NCI-H748 (cell line): Measurements from ENCODE around the gene IRS4.

Source experiments
- DNase-seq: peaks from one replicate; lab custom pipeline; 2025; ENCODE audit not compliant: unreplicated experiment; lab: John Stamatoyannopoulos, UW

The IRS4 gene

GRCh38 chrX:108736509-108737479, at the start of gene IRS4:
Gene IRS4, minus strand, starts transcription at chrX:108736563.
- peak; percentile 77 for DNase-seq

GRCh38 chrX:108772549-108772948, 36.2 kb upstream of the IRS4 start:
- DNase-seq = no peak

DNA sequence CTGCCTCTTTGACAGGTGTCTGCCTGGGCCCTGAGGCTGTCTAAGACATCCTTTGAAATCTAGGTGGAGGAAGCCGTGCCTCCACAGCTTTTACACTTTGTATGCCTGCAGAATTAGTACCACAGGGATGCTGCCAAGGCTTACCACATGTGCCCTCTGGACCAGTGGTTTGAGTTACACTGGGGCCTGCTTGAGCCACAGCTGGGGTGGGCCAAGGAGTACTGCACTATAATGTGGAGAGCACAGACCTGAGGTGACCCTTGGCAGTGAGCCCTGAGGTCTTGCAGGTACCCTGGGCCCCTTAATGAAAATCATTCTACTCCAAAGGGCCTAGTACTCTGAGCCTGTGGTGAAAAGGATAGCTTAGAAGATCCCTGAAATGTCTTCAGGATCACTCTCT, 27.2 kb upstream of the IRS4 start:
- no peak for DNase-seq

DNA sequence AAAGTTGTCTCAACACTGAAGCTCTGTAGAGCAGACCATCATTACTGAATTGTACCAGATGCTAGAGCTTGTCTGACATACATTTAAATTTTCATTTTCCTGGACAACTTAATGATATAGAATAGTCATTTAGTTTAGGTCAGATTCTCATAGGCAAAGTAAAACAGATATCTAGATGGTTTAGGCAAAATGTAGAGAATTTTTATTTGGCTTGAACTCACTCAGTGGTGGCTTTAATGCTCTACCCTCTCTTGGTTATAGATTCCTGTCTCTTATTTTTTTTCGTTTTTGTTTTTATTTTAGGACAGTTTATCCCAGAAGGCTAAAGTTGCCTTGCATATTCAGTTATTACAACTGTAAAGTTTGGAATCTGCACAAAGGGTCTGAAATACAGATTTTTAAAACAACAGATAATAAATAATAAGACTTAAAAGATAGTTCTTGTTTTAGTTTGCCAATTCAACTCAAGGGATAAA, 4.0 kb upstream of the IRS4 start:
- DNase-seq = no peak

GRCh38 chrX:108737754-108738153, 1.4 kb upstream of the IRS4 start:
- DNase-seq = no peak

GRCh38 chrX:108735679-108736508, 469 bp downstream of the IRS4 start:
- peak; percentile 73 for DNase-seq

GRCh38 chrX:108735091-108735678, 1.2 kb downstream of the IRS4 start:
- peak; percentile 61 for DNase-seq

DNA sequence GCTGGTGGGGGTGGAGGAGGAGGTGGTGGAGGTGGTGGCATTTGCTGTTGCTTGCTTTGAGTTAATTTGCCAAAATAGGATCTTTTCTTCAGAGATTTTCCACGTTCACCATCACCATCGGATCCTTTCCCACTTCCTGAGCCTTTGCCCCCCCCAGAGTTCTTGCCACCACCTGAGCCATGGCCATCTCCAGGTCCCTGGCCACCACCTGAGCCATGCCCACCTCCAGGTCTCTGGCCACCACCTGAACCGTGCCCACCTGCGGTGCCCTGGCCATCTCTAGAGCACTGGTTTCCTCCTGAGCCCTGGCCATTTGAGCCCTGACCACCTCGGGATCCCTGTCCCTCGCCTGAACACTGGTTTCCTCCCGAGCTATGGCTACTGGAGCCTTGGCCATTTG, 1.9 kb downstream of the IRS4 start:
- no peak for DNase-seq

DNA sequence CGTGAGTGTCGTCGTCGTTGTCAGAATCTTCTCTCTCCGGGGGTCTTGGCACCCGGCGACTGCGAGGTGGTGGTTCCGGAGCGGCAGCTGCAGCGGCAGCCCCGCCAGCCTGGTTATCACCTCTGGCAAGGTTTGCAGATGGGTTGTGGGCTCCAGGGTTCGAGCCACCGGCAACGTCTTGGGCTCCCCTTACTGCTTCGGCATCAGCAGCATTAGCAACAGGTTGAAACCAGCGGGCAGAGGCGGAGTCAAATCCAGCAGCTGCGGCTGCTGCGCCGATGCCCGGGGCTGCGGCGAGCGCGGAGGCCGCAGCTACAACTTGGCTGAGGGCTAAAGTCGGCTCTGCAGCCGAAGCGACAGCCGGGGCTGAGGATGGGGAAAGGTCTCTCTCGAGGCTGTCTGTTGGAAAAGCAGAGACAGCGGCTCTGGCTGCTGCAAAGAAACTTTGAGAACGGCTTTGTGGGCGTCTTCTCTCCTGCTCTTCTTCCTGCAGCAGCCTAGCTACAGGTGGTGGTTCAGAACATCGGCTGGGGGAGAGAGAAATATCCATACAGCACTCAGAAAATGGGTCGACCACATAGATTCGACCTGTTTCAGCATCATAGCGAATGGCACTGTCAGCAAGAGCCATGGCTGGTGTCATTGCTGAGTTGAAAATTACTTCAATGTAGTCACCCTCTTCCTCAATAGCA, 3.6 kb downstream of the IRS4 start:
- DNase-seq = peak; percentile 45

GRCh38 chrX:108731153-108731552, 5.2 kb downstream of the IRS4 start:
- DNase-seq = no peak

DNA sequence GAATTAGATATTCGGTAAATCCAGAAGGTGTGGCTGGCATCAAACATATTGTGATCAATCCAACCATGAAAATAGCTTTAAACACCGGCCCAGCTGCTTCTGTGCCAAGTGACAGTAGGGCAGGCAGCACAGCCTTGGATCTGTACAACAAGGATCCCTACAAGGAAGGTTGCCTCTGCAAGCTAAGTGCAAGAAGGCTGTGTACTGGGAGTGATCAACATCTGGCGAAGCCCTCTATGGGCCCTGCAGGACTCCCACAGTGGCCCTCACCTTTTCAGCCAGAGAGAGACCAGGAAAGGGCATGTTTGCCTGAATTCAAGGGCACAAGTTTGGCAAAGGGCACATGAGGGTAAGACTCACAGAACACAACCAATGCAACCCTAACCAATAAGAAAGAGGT, 9.6 kb downstream of the IRS4 start:
- no peak for DNase-seq

- no peak for DNase-seq
Measured at GRCh38 chrX:108722561-108722960, 13.8 kb downstream of the IRS4 start.

DNA sequence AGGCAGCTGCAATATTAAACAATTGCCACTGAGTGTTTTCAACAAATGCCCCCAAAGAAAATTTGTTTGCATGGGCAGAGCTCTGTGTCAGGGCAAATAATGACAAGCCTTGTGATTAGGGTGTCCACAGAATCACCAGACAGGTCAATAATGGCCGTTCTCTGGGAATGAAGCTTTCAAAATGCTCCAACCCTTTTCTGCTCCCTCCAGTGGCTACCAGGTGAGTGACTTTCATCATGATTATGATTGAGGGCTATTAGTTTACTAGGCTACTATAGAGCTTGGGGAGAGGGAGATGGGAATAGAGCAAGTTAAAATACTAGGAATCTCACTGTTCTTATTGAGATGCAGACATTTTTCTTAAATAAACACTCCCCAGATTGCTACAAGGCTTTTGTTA, 23.5 kb downstream of the IRS4 start:
- DNase-seq = no peak

- DNase-seq = no peak
Measured at GRCh38 chrX:108704839-108705238, 31.5 kb downstream of the IRS4 start.

GRCh38 chrX:108702530-108702929, 33.8 kb downstream of the IRS4 start:
- DNase-seq = no peak

GRCh38 chrX:108701633-108702032, 34.7 kb downstream of the IRS4 start:
- no peak for DNase-seq

- peak; percentile 33 for DNase-seq
Measured at GRCh38 chrX:108699368-108699767, 37.0 kb downstream of the IRS4 start.

DNA sequence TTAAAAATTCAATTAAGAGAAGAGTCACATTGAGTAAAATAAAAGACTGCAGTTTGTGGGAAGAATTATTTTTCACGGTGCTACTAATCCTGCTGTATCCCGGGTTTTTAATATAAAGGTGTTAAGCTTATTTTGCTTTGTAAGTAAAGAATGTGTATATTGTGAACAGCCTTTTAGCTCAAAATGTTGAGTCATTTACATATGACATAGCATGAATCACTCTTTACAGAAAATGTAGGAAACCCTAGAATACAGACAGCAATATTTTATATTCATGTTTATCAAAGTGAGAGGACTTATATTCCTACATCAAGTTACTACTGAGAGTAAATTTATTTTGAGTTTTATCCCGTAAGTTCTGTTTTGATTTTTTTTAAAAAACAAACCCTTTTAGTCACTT, 39.7 kb downstream of the IRS4 start:
- no peak for DNase-seq
